ENCODE data around the gene ADORA2A. TPM values are rescaled to one million over a fixed set of nuclear protein-coding genes. Genes with fewer than 3 reads are reported as not detected.

ADORA2A gene
- total and polyA plus RNA-seq, 2 of the 13 experiments (the other 11 are each of a cell fraction or from before 2014, with no cell fraction given) = 3.3 to 5.0 TPM

GRCh38 chr22:24455751-24456426 lies 28.5 kb downstream of the ADORA2A start (continued):
- TF ChIP-seq MAZ (IDR thresholded peaks at IDR 0.05; ENCODE audit: borderline replicate concordance, low read depth, low read length) = no peak
- no peak for TF ChIP-seq MAZ (CRISPR knock-in tag; IDR thresholded peaks at IDR 0.05; ENCODE audit: low read depth)
- TF ChIP-seq LCORL (IDR thresholded peaks at IDR 0.05) = no peak
- TF ChIP-seq LCORL (CRISPR knock-in tag; IDR thresholded peaks at IDR 0.05) = no peak
- no peak for TF ChIP-seq CHD2 (IDR thresholded peaks at IDR 0.05; ENCODE audit: low read depth, low read length)
- no peak for TF ChIP-seq ZBTB37 (CRISPR knock-in tag; IDR thresholded peaks at IDR 0.05)
- peak; percentile 33 for TF ChIP-seq SAP130 (CRISPR knock-in tag; IDR thresholded peaks at IDR 0.05; ENCODE audit: low read depth)
- TF ChIP-seq NFRKB (IDR thresholded peaks at IDR 0.05) = no peak
- TF ChIP-seq KIAA2018 (CRISPR knock-in tag; IDR thresholded peaks at IDR 0.05; ENCODE audit: borderline replicate concordance) = no peak
- TF ChIP-seq ZNF121 (CRISPR knock-in tag; IDR thresholded peaks at IDR 0.05) = no peak
- no peak for TF ChIP-seq ZNF782 (CRISPR knock-in tag; IDR thresholded peaks at IDR 0.05; ENCODE audit: borderline replicate concordance)
- no peak for TF ChIP-seq ZNF484 (CRISPR knock-in tag; IDR thresholded peaks at IDR 0.05; ENCODE audit: borderline replicate concordance, low read depth)
- TF ChIP-seq PAXIP1 (CRISPR knock-in tag; conservative IDR thresholded peaks at IDR 0.05) = 0 out of 2 replicates have a peak, but pooled peaks have one; percentile 20
- TF ChIP-seq ZNF503 (CRISPR knock-in tag; IDR thresholded peaks at IDR 0.05) = no peak
- no peak for TF ChIP-seq ZNF790 (CRISPR knock-in tag; IDR thresholded peaks at IDR 0.05; ENCODE audit: borderline replicate concordance)

Data from HepG2 (cell line).